Fibroblast of lung (primary cell): Measurements from ENCODE around the gene ASXL1.

Source experiments
- CTCF ChIP-seq, 2 donors: IDR thresholded peaks in 1 of 2; conservative IDR thresholded peaks in 1 of 2; 1 replicate in 1 of 2; 2 replicates in 1 of 2; pipeline ENCODE4 v1.5.1; 2011 to 2012; ENCODE audit warnings: low read length in 2 of 2, control low read depth in 1 of 2, inconsistent platforms in 1 of 2, low read depth in 1 of 2, mild to moderate bottlenecking in 1 of 2
- EZH2 ChIP-seq: IDR thresholded peaks from 2 replicates; pipeline ENCODE4 v1.5.1; 2012; ENCODE audit warnings: low read length, control low read depth, mild to moderate bottlenecking; ENCODE audit errors: missing control alignments

- TF ChIP-seq CTCF (conservative IDR thresholded peaks at IDR 0.05 in 1 of 2, IDR thresholded peaks at IDR 0.05 in 1 of 2; ENCODE audit: low read depth in 1 of 2, low read length in 2 of 2) = no peak
- no peak for TF ChIP-seq EZH2
Observed at GRCh38 chr20:32362901-32363364, 4.8 kb downstream of the ASXL1 start.
